HG03575 (cell line): ENCODE measurements around the gene RCAN2.
A peak's percentile ranks its signal among the peaks of the same experiment; 100 is the strongest.
"Not testable (repeated sequence)": the region's sequence is repeated elsewhere in the genome, so short reads cannot be mapped to it uniquely, and the experiment has no call there.

Source experiments
- ATAC-seq: cut with Tn5 transposase; IDR thresholded peaks from one replicate; pipeline ENCODE4 v1.9.1; 2021; ENCODE audit not compliant: unreplicated experiment, insufficient number of reproducible peaks, low FRiP score; ENCODE audit errors: extremely low read depth

Gene RCAN2

DNA sequence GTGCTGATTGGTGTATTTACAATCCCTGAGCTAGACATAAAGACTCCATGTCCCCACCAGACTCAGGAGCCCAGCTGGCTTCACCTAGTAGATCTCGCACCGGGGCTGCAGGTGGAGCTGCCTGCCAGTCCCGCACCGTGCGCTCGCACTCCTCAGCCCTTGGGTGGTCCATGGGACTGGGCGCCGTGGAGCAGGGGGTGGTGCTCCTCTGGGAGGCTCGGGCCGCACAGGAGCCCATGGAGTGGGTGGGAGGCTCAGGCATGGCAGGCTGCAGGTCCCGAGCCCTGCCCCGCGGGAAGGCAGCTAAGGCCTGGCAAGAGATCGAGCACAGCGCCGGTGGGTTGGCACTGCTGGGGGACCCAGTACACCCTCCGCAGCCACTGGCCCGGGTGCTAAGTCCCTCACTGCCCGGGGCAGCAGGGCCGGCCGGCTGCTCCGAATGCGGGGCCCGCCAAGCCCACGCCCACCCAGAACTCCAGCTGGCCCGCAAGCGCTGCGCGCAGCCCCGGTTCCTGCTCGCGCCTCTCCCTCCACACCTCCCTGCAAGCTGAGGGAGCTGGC lies 85.5 kb downstream of the RCAN2 start:
- ATAC-seq: not testable (repeated sequence)

DNA sequence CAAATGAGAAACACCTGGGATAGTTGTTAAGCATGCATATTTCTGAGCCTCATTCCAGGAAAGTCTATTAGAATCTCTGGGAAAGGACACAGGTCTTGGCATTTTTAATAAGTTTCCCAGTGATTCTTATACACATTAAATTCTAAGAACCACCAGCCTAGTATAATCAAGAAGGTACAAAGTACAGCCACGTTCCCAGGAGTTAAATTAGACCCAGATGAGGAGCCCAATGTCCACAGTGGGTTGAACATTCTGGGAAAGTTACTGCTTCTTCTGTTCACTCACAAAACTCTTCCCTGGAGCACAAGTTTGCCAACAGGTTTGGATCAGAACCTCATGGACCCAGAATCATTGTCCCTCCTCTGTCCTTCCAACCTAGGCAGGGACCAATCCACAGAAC lies 90.4 kb downstream of the RCAN2 start:
- ATAC-seq: no peak

DNA sequence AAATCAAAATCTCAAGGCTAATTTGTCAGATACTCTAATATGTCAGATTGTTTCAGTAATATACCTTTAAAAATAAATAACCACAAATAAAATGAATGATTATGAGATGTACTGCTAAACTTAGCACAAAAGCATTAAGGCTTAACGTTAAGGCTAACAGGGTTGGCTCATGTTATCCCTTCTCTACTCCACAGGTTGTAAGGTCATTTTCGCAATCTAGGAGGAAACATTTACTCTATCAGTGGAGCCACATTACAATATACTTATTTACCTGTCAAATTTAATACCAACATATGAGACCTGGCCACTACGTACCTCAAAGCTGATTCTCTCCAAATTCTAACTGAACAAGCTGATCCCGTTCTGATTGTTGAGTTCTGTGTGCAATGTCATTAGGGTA lies 95.7 kb downstream of the RCAN2 start:
- ATAC-seq: no peak

DNA sequence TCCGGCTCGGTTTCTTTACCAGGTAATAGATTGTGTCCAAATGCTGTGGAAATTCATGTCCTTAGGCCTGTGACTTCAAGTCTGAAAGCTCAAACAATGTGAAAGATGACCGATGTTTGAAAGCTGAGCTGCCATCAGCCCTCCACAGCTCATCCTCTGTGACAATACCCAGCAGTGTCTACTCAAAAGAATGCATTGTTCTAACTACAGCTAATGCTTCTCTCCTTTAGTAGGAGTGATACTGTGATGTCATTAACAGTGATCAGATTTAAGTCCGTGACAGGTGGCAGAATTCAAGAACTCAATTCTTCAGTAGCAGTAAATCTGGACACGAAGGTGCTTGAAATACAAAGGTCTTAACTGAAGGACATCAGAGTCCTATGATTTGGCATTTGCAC lies 97.3 kb downstream of the RCAN2 start:
- ATAC-seq: no peak

DNA sequence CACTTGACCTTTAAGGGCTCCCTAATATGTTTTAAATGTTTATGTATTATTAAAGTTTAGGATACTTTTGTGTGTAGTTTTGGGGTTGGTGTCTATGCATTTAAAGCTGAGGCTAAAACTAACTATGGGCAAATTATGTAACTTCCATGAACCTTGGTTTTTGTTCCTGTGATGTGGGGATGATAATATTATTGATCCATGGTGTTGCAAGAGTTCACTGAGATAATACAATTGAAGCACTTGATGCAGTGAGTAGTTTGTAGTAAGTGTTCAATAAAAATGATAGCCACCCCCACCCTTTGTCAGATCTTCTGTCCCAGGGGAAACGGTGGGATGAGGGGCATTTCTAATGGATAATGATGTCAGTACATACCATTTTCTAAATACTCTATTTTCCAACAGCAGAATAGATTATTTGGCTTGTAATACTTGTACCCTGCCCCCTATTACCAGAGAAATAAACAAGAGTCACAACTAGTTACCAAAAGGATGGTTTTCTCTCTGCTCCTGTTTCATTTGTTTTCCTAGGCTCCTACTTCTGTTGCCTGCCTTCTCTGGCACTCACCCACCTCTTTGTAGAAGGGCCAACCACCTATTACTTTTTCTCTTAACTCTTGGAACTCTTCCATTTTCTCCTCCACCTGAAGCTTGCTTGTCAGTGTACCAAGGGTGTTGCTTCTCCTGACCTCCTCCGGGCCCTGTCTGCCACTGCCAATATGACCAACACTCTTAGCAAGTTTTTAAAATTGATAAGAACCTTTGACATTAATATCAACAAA lies 97.9 kb downstream of the RCAN2 start:
- ATAC-seq: no peak

DNA sequence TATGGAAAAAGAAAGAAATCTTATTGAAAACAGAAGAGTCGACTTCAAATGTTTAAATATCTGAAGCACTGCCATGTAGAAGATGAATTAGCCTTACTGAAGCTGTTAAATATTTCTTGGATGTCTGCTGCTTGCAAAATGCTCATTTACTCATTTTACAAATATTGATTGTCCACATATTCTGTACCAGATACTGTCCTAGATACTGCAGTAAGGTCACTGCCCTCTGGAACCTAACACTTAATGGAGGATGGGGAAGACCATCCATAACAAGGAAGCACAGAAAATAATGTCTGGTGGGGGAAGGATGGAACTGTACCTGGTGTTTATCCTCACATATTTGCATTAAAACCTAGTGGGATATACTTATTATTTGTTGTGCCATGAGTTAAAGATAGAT lies 99.0 kb downstream of the RCAN2 start:
- no peak for ATAC-seq

DNA sequence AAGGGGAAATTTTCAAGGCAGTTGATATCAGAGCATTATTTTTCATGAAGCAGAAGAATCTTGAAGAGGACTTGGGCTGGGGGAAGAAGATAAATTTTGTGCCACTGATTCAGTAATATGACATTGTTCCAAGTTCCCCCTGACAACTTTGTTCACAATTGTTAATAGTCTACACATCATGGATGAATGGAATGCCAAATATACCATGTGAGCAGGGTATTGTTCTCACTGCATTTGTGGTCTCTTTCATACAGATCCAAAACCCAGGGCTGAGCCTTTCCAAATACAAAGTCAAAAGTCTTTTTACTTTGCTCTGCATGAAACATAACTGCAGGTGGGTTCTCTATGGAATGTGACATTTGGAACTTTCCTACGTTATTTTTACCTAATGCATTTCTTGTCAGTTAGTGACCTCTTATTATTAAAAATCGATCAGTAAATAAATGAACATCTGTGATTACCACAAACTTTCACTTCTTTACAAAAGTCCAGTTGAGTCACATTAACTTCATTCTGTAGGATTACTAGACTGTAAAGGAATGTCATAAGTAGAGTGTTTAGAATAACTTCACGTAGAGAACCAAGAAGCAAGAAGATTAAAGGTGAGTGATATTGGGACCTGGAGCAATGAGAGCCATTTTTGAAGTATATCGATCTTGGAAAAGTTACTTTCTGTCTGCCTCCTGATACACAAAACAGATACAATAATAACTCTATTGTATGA lies 100.9 kb downstream of the RCAN2 start:
- no peak for ATAC-seq

DNA sequence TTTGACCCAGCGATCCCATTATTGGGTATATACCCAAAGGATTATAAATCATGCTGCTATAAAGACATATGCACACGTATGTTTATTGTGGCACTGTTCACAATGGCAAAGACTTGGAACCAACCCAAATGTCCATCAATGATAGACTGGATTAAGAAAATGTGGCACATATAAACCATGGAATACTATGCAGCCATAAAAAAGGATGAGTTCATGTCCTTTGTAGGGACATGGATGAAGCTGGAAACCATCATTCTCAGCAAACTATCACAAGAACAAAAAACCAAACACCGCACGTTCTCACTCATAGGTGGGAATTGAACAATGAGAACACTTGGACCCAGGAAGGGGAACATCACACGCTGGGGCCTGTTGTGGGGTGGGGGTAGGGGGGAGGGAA lies 103.5 kb downstream of the RCAN2 start:
- ATAC-seq: not testable (repeated sequence)

DNA sequence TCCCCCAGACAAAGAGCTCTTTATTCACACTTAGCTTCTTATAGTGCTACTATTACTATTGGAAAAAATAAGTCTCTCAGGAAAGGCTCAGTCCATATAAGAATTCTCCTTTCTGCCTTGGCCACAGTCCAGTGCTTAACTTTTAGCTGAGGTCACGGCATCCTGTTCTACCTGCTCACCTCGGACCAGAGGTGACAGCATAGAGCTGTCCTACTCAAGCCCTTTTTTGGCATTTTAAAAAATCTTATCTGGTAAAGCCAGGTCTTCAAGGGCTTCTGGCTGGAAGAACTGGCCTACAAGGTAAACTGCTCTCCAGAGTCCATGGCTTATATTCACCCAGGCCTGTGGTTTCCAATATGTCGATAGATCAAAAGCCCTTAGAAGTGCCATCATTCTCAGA lies 109.7 kb downstream of the RCAN2 start:
- no peak for ATAC-seq

DNA sequence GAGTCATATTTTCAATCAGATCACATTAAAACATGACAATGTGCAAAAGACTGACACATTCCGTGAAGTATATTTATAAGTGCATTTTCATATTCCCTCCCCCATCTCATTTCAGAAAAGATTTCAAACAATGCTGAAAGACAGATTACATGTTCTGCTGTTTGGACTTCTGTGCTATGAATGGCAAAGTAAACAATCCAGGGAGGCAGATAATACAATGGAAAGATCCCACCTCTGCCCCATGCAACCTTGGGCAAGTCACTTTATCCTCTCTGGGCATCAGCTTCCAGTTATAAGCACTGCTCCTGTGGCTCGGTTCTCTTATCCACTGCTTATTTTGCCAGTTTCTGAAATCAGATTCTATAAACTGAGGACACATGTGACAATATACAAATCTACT lies 110.2 kb downstream of the RCAN2 start:
- no peak for ATAC-seq

DNA sequence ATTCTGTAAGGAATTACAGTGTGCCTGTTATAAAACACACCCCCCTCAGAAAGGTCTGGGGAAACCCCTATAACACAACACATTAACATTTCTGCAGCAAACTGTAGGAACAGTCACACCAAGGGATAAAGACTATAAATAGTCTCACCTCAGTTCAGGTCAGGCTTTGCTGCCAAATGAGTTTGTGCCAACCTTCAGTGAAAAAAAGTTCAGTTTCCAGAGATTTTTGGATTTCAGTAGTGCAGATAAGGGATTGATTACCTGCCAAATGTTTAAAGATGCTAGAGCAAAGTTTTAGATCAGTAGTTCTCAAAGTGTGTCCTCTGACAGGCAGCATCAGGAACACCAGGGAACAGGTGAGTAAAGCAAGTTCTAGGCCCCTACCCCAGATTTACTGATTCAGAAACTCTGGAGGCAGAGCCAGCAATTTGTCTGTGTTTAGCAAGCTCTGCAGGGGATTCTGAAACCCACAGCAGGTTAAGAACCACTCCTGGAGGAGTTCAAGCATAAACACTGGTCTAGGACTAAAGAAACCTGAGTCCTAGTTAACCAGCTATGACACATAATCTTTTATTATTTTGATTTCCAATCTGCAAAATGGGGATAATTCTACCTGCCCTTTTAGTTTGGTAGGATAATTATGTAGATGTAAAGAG lies 111.0 kb downstream of the RCAN2 start:
- ATAC-seq: no peak

DNA sequence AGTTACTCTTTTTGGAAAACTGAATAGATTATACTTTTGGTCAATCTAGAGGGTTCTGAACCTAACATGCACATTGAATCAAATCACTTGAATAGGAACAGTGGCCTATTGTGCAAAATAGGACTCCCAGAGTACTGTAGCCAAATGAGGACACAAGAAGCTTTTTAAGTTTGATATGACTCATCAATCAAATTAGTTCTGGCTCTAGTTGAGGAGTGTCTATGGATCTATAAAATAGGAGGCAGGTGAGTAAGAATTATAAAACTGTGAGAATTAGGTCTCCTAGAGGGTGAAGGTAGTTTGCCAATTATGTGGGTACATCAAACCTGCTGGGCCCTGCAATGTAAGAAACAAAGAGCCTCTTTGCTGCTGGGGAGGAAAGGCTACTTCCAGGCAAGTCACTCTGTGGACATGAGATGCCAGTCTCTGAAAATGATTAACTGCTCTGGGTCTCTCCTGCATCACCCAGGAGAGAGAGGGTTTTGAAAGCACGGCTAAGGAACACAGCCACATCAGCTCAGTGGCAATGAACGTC lies 112.3 kb downstream of the RCAN2 start:
- no peak for ATAC-seq

DNA sequence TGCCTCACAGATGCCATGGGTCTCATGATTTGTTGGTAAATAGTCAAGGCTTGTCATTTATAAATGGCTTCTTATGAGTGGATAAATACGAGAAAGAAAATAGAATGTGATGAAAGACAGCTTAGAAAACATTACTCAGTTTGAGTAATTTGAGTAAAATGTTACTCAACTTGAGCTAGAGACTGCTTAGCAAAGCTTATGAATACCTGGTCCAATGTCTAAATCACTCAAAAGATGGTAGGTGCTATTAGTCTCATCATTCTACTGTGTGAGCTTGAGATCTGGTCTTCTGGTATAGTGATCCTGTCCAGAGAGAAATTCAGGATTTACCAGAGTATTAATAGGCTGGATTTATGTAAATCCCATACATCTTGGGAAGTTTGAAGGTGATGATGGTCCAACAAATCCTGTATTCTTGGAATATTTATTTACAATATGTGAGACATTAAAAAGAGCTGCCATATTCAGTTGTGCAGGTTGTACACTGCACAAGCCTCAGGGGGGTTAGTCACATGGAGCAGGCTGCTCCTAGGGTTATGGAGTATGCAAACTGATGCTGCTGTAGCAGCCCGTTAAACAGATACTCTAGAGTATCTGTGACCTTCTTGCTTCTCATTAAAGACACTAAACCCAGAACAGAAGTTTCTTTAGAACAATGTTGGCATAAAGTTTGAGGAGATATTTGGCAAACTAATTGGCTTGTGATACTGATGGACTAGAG lies 112.9 kb downstream of the RCAN2 start:
- ATAC-seq: no peak

DNA sequence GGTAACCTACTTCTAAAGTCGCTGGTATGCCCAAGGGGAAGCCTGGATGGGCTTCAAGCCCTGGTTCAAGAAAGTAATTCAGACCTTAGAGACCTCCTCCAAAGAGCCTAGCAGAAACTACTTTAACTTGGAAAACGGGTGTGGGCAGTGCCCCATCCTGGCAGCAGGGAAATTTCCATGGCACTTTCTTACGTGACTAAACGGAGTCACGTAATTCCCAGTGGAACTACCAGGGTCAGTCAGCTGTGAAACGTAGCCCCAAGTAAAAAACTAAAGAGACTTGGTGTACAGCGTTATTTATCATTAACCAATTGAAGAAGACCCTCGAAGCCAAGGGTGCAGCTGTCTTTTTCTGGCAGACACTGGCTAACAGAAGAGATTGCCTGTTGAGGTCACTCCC lies 114.0 kb downstream of the RCAN2 start:
- ATAC-seq: no peak

DNA sequence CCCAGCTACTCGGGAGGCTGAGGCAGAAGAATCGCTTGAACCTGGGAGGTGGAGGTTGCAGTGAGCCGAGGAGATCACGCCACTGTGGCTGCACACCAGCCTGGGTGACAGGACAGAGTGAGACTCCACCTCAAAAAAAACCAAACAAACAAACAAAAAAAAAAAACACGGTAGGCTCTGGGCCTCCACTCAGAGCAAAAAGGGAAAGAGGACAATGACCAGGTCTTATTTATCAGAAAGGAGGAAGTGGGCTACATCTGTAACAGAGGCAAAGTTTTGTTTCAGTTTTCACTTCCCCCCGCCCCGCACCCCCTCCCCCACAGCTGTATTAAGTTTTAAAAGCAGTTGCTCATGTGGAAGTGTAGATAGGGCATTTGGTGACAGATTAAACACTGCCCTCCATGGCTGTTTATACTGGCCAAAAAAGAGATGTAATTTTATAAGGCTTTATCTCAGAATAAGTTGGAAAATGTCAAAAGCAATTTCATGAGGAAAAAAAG lies 114.6 kb downstream of the RCAN2 start:
- peak; percentile 64 for ATAC-seq

DNA sequence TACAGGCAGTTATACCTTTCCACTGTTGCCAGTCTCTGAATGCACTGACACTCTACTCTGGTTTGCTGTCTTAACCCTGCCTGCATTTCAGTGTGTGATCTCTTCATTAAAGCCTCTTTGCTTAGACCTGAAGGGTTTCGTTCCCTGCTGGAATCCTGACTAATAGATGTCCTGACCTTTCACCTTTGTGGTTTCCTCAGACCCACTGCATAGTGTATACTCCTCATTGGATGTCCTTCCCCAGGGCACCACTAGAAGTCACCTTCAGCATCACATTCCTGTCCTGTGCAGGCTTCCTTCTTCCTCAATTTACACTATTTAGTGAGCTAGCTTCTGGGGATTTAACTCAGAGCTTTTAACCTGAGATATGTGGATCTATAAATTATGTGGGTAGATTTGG lies 120.6 kb downstream of the RCAN2 start:
- ATAC-seq: no peak

DNA sequence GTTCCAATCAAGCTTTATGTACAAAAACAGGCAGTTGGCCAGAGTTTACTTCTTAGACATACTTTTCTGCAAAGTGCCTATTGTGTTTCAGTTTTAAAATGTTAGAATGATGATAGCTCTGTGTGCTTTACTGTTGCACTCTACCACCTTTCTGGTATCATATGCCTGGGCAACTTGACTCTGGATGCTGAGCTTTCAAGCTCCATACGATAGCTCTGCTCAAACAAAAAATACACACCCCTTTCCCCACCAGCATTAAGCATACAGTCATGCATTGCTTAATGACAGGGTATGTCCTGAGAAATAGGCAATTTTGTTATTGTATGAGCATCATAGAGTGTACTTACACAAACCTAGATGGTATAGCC lies 123.1 kb downstream of the RCAN2 start:
- ATAC-seq: no peak

DNA sequence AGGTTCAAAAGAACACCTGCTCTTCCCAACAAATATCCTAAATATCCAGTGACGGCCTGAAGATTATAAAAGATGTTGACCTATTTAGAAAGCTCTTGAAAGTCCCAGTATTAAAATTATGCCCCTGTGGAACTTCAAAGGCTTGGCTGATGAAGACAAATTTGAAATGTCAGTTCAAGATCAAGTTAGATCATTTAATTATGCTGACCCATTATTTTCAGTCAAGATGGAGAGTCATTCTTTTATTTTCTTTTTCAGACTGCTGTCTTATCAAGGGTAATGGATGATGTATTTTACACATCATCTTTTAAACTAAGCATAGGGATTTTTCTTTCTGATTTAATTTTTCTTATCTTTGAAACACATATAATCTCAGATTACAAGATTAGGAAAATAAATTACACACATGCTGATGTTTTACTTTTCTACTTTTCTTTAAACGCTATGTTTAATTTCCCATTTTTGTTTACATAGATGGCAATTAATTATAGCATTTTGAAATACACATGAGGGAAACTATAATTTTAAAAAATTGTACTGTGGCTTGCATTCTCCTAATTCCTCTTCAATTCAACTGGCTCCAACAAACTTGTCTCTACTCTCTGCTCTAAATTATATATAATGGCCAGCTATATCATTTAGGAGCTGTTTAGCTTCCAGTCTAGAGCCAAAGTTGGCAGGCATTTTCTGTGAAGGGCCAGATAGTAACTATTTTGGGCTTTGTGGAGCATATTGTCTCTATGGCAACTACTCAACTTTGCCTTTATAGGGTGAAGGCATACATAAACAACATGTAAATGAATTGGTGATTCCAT lies 123.7 kb downstream of the RCAN2 start:
- ATAC-seq: no peak
